ENCODE results near the gene SORCS2.

SORCS2 gene

GRCh38 chr4:7191546-7192251 is 639 bp upstream of the SORCS2 start:
- ChIA-PET POLR2A (ENCODE audit: low non-redundant PET) (interaction anchor here (0.6 kb wide), 1 partner anchor 166 kb away, joined by 3 read pairs; no protein-coding TSS in a partner anchor), CTCF (interaction anchor here (0.6 to 0.8 kb wide), 9 partner anchors 20 to 552 kb away, joined by 3 to 12 read pairs (median 3); no protein-coding TSS in a partner anchor)
- DNase-seq (ENCODE audit: low spot score): no peak
- peak overlapping the region; percentile 12; the same call in 1 of the 2 replicates for H3K27ac ChIP-seq
- no peak for TF ChIP-seq CTCF (conservative IDR thresholded peaks at IDR 0.05; ENCODE audit: low read depth)

- POLR2A ChIA-PET (ENCODE audit: low non-redundant PET): no interaction called here
- no peak for DNase-seq (ENCODE audit: low spot score)
- CTCF ChIA-PET: interaction anchor here (0.6 to 0.7 kb wide), 2 partner anchors 103 to 241 kb away, joined by 3 to 4 read pairs; no protein-coding TSS in a partner anchor
- H3K27ac ChIP-seq: no peak overlapping the region; the same call in 1 of the 2 replicates
- TF ChIP-seq CTCF (conservative IDR thresholded peaks at IDR 0.05; ENCODE audit: low read depth): no peak
These were observed 956 bp downstream of the SORCS2 start for GRCh38 chr4:7193030-7193958.

- H3K27ac ChIP-seq: no peak overlapping the region
- POLR2A ChIA-PET (ENCODE audit: low non-redundant PET): no interaction called here
- TF ChIP-seq CTCF (conservative IDR thresholded peaks at IDR 0.05; ENCODE audit: low read depth): no peak
- CTCF ChIA-PET: interaction anchor here (0.7 kb wide), 1 partner anchor 457 kb away, joined by 3 read pairs; no protein-coding TSS in a partner anchor
- no peak for DNase-seq (ENCODE audit: low spot score)
These were observed 2.2 kb downstream of the SORCS2 start for GRCh38 chr4:7194251-7195140.

- DNase-seq (ENCODE audit: low spot score): no peak
- TF ChIP-seq CTCF (conservative IDR thresholded peaks at IDR 0.05; ENCODE audit: low read depth): no peak
- ChIA-PET POLR2A (ENCODE audit: low non-redundant PET) (no interaction called here), CTCF (interaction anchor here (0.7 kb wide), 1 partner anchor 456 kb away, joined by 3 read pairs; no protein-coding TSS in a partner anchor)
- no peak overlapping the region for H3K27ac ChIP-seq
These were observed 2.8 kb downstream of the SORCS2 start for GRCh38 chr4:7195141-7195515.

- no peak for TF ChIP-seq CTCF (conservative IDR thresholded peaks at IDR 0.05; ENCODE audit: low read depth)
- no peak overlapping the region; the same call in 1 of the 2 replicates for H3K27ac ChIP-seq
- DNase-seq (ENCODE audit: low spot score): no peak
- ChIA-PET CTCF (interaction anchor here (0.6 kb wide), 1 partner anchor 111 kb away, joined by 3 read pairs; no protein-coding TSS in a partner anchor), POLR2A (ENCODE audit: low non-redundant PET) (no interaction called here)
These were observed 3.4 kb downstream of the SORCS2 start for GRCh38 chr4:7195546-7196287.

Measured in RWPE1 (cell line).